ENCODE results near the gene ZFP82.

DNA sequence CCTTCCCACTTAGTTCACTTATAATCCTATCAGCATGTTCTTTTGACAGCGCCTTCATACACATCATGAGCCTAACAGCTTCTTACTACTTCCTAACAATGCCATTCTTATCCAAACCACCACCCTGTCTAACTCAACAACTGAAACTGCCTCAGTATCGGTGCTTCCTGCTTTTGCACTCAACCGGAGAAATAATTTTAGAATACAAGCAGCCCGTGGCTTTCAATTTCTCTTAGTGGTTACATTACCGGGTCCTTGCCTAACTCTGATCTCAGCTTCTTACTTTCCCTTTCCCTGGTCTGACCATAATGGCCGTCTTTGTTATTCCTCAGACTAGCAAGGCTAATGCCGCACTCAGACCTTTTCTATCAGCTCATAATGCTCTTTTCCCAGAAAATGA is 17.0 kb downstream of the ZFP82 start:
- TF ChIP-seq, protein P1, sequence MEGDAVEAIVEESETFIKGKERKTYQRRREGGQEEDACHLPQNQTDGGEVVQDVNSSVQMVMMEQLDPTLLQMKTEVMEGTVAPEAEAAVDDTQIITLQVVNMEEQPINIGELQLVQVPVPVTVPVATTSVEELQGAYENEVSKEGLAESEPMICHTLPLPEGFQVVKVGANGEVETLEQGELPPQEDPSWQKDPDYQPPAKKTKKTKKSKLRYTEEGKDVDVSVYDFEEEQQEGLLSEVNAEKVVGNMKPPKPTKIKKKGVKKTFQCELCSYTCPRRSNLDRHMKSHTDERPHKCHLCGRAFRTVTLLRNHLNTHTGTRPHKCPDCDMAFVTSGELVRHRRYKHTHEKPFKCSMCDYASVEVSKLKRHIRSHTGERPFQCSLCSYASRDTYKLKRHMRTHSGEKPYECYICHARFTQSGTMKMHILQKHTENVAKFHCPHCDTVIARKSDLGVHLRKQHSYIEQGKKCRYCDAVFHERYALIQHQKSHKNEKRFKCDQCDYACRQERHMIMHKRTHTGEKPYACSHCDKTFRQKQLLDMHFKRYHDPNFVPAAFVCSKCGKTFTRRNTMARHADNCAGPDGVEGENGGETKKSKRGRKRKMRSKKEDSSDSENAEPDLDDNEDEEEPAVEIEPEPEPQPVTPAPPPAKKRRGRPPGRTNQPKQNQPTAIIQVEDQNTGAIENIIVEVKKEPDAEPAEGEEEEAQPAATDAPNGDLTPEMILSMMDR (IDR thresholded peaks at IDR 0.05; ENCODE audit: low read depth, low read length): no peak
- no peak for TF ChIP-seq EZH2phosphoT487 (IDR thresholded peaks at IDR 0.05; ENCODE audit: low read depth)
